GM12864 (cell line): Measurements from ENCODE around the gene KRTAP4-9.

Experiments
- DNase-seq: peaks from one replicate; pipeline ENCODE4 v3.0.0-alpha.2; 2011; ENCODE audit warnings: low read depth
- H3K4me3 ChIP-seq: 2 replicates; pipeline ENCODE4 v1.5.1; 2011; ENCODE audit warnings: mild to moderate bottlenecking, low read depth, low read length, control low read depth
- TF ChIP-seq, protein P1 (sequence below): IDR thresholded peaks from 2 replicates; pipeline ENCODE4 v1.5.1; 2011; ENCODE audit warnings: low read depth, mild to moderate bottlenecking, moderate library complexity, low read length, control low read depth, inconsistent platforms; ENCODE audit errors: missing control alignments

KRTAP4-9 gene

DNA sequence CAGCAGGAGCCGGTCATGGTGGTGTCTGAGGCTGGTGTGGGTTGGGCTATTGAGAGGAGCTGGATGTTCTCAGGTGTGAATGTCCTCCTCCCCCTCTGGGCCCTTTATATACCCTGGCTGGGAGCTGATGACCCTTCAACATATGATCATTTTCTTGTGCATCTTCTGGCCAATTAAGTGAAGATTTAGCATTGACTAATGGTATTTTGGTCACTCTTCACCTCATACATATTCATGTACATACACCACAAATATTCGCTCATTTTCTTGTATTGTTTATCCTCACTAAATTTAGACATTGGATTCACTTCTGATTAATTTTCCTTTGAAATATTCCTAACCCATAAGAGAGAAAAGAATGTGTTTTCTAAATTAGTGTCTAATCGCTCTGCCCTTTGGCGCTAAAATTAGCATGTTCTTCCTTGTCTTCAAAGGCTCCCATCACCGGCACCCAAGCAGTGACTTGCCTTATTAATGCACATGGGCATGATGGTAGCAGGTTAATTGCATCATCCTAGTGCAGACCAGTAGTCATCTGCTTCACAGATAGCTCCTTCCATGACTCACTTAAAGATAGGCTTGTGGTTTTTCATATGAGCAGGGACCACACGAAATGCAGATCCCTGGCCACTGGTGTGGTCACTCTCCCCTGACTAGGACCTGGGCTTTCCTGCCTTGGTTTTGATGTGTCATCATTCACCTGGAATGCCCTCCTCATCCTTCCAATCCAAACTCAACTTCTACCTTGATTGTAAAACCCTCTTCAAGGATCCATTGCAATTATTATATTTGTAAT, 39.2 kb upstream of the KRTAP4-9 start, which contains the start of gene KRTAP2-4:
KRTAP2-4 (minus strand) TSS at position 51 of the 796 bp plus-strand sequence; CDS start at position 17, 34 bp downstream.
- H3K4me3 ChIP-seq, result no peak within 1 kb of the TSS
- TF ChIP-seq, protein P1, sequence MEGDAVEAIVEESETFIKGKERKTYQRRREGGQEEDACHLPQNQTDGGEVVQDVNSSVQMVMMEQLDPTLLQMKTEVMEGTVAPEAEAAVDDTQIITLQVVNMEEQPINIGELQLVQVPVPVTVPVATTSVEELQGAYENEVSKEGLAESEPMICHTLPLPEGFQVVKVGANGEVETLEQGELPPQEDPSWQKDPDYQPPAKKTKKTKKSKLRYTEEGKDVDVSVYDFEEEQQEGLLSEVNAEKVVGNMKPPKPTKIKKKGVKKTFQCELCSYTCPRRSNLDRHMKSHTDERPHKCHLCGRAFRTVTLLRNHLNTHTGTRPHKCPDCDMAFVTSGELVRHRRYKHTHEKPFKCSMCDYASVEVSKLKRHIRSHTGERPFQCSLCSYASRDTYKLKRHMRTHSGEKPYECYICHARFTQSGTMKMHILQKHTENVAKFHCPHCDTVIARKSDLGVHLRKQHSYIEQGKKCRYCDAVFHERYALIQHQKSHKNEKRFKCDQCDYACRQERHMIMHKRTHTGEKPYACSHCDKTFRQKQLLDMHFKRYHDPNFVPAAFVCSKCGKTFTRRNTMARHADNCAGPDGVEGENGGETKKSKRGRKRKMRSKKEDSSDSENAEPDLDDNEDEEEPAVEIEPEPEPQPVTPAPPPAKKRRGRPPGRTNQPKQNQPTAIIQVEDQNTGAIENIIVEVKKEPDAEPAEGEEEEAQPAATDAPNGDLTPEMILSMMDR, result no peak
- DNase-seq, result no peak

DNA sequence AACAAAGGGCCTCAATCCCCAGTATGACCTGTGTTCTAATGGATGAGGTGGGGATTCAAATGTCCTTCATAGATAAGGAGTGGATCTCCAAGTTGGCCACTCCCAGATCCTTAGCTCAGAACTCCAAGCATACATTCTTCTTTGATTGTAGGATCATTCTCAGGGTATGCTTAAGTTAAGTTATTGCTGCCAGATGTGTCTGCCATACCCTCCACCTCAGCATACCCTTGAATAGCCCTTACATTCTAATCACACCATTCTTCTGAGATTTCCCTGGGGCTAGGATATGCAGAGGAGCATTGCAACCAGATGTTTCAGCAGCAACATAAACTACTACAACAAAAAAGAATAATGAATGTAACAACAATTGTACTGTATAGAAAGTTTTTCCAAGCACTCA, 37.9 kb upstream of the KRTAP4-9 start:
- DNase-seq, result no peak
- H3K4me3 ChIP-seq, result no peak overlapping the region
- TF ChIP-seq, protein P1, result no peak

DNA sequence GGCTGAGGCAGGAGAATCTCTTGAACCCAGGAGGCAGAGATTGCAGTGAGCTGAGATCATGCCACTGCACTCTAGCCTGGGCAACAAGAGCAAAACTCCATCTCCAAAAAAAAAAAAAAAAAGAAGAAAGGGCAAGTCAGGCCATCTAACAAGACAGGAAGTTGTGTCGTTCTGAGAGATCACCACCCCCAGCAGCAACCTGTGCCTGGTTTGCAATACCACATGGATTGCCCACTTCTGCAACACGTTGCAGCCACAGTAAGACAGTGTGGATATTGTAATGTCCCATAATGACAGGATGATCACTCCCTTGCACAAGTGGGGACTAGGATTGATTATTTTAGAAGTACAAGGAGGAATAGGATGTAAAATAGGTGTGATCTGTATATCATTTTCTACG, 36.2 kb upstream of the KRTAP4-9 start:
- TF ChIP-seq, protein P1, result no peak
- DNase-seq, result no peak
- no peak overlapping the region for H3K4me3 ChIP-seq

DNA sequence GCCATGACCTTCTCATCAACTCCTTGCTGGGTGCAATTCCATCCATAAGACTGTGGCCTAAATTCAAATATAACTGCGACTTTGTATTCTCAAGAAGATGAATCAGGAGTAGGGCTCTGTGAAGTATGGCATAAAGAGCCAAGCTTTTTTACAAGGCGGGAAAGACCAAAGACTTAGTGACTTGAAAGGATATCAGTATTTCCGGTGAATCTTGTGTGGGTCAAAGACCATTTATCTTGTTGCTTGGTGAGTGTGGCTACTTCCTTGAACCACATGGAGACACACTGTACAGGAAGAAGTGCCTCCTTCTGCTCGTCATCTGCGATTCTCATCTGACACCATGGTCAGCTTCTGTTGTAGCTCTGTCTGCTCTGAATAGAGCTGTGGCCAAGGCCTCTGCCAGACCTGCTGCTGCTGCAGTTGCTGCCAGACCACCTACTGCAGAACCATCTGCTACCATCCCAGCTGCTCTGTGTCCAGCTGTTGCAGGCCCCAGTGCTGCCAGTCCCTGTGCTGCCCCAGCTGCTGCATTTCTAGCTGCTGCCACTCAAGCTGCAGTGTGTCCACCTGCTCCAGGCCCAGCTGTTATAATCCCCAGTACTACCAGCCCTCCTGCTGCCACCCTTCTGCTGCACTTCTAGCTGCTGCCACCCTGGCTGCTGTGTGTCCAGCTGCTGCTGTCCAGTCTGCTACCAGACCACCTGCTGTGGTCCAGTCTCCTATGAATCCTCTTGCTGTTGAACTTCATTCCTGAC, 33.4 kb upstream of the KRTAP4-9 start:
- no peak overlapping the region for H3K4me3 ChIP-seq
- no peak for DNase-seq
- TF ChIP-seq, protein P1, result no peak

DNA sequence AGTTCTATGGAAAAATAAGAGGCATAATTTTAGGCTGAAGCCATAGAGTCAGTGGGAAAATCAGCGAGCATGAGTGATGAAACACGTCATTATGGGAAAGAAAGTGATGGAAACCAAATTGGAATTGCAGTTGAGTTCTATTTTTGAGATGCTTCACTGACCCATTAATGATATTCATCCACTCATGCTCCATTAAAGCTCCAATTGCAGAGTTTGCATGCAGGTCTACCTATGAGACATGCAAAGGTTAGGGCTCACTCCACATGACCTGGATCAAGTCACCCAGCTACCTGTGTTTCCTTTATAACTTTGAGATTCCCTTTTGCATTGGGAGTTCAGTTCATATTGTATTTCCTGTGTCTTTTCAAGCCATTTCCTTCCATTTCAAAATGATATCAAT, 31.5 kb upstream of the KRTAP4-9 start:
- TF ChIP-seq, protein P1, result no peak
- H3K4me3 ChIP-seq, result no peak overlapping the region
- no peak for DNase-seq

DNA sequence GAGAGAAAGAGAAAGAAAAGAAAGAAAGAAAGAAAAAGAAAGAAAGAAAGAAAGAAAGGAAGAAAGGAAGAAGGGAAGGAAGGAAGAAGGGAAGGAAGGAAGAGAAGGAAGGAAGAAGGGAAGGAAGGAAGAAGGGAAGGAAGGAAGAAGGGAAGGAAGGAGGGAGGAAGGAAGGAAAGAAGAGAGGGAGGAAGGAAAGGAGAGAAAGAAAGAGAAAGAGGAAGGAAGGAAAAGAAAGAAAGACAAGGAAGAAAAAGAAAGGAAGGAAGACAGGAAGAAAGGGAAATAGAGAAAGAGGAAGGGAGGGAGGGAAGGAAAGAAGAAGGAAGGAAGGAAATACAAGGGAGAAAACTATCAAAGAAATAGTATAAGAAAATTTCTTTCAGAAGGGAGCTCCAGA, 28.4 kb upstream of the KRTAP4-9 start:
- DNase-seq, result no peak
- TF ChIP-seq, protein P1, result no peak
- no peak overlapping the region for H3K4me3 ChIP-seq
